DMS53 (cell line): Measurements from ENCODE around the gene ARHGEF7.

Experiments used
- DNase-seq: peaks from one replicate; lab custom pipeline; 2025; lab: John Stamatoyannopoulos, UW

ARHGEF7 gene

GRCh38 chr13:111325941-111326620 lies 211.0 kb downstream of the ARHGEF7 start:
- DNase-seq: no peak

- DNase-seq: no peak
These were observed 211.5 kb downstream of the ARHGEF7 start for GRCh38 chr13:111326621-111326965.

DNA sequence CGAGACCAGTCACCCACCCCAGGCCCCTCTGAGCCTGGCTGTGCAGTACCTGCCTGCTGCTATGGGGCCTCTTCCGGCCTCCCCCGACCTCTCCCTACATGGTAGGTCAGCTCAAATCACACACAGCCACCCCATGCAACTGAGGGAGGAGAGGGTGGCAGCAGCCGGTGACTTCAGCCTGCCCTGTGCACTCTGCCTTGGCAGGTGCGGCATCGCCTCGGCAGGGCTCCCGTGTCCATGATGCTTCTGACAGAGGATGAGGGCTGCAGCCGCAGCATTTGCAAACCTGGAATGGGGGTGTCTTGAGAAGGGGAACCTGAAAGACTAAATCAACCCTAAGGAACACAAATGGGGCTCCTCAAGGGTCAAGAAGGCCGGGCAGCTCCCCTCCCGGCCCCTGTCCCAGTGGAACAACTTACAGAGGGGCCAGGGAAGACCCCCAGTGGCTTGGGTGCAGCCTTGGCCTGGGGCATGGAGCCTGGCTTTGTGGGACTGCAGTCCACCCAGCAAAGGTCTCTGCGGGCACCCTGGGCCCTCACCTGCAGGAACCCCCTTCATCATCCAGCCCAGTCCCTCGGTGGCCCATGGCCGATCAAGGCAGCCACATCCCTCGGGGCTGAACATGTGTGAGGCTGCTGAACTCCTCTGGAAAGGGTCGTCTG lies 212.0 kb downstream of the ARHGEF7 start:
- no peak for DNase-seq

GRCh38 chr13:111327730-111328573 lies 212.8 kb downstream of the ARHGEF7 start:
- no peak for DNase-seq

- DNase-seq: no peak
These were observed 213.7 kb downstream of the ARHGEF7 start for GRCh38 chr13:111328574-111329410.

GRCh38 chr13:111329641-111330040 lies 214.5 kb downstream of the ARHGEF7 start:
- no peak for DNase-seq

- no peak for DNase-seq
These were observed 215.0 kb downstream of the ARHGEF7 start for GRCh38 chr13:111330066-111330610.

DNA sequence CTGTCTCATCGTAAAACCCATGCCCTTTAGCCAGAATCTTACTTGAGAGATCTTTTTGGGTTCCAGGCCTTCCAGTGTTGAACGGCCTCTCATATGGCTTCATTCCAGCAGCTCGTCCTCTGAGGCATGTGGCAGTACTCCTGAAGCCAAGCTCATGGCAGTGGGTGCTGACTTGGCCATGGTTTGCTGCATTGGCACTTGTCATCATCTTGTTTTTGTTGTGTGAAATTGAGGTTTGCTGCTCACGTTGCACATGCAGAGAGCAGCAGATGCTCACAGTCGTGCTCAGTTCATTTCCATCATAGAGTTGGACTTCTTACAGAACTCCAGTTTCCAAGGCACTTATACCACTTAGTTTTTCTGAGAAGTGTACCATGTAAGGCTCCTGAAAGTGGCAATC lies 220.2 kb downstream of the ARHGEF7 start:
- no peak for DNase-seq

GRCh38 chr13:111336666-111337065 lies 221.6 kb downstream of the ARHGEF7 start:
- no peak for DNase-seq

DNA sequence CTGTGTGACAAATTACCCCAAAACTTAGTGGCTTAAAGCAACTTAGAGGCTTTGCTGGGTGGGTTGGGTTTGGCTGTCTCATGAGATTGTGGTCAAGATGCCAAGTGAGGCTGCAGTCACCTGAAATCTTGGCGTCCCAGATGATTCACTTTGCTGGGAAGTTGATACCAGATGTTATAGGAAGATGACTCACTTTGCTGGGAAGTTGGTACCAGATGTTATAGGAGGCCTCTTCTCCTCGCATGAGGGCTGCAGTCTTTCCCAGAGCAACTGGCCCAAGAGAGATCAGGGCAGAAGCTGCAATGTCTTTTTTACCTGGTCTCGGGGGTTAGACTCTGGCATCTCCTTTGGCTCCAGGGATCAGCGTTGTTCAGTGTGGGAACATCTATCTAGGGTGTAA lies 222.1 kb downstream of the ARHGEF7 start:
- DNase-seq: no peak

DNA sequence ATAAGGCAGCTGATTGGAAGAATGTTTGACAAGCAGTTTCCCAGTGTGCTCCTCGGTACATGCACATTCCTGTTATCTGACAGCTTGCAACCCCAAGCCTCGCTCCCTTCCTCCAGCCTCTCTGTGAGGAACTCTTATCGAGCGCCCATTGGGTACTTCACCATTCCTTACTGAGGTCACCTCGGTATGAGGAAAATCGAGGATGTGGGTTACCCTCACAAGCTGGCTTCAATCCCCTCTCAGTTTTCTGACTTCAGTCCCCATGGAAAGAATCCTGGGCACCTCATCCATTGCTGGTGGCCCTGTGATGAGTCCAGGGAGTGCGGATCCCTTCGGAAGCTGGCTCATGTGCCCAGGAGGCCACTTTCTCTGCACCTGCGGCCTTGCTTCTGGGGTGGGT lies 222.6 kb downstream of the ARHGEF7 start:
- no peak for DNase-seq

- no peak for DNase-seq
These were observed 223.7 kb downstream of the ARHGEF7 start for GRCh38 chr13:111338841-111339240.

- DNase-seq: no peak
These were observed 224.4 kb downstream of the ARHGEF7 start for GRCh38 chr13:111339366-111340143.

GRCh38 chr13:111341886-111342285 lies 226.8 kb downstream of the ARHGEF7 start:
- DNase-seq: no peak

DNA sequence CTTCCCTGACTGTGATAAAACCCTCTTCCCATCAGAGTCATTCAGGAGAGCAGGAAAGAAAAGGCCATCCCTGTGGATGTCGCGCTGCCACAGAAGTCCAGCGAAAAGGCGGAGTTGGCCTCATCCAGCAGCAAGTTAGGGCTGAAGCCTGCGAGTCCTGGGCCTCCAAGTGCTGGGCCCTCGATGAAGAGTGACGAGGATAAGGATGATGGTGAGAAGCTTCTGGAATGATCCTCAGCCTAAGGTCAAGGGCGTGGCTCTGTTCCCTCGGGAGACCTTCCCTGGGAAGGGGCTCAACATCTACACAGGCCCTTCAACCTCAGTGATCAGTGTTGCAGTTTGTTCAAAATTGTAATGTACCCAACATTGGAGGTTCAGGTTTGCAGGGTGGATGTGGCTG lies 227.6 kb downstream of the ARHGEF7 start:
- no peak for DNase-seq

DNA sequence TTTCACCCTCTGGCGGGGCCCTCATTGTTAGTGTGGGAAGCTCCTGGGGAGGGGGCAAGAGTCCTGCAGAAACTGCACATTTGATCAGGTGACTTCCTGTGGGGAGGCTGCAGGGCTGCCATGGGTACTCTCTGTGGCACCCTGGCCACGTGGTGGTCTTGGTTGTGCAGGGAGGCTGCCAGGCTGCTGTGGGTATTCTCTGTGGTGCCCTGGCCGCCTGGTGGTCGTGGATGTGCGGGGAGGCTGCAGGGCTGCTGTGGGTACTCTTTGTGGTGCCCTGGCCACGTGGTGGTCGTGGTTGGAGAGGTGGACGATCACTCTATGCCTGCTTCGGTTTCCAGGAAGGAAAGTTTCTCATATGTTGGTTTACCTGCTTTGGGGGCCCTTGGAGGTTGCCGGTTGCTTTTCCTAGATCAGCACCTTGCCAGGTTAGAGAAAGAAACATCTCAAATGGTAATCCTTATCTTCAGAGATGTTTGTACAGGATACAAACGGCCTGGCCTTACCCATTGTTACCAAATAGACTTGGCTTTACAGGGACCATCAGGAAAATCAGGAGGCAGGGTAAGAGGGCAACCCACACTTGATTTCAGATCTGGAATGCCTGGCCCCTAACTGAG lies 228.2 kb downstream of the ARHGEF7 start:
- DNase-seq: no peak

GRCh38 chr13:111344471-111345191 lies 229.5 kb downstream of the ARHGEF7 start:
- DNase-seq: peak; percentile 66

DNA sequence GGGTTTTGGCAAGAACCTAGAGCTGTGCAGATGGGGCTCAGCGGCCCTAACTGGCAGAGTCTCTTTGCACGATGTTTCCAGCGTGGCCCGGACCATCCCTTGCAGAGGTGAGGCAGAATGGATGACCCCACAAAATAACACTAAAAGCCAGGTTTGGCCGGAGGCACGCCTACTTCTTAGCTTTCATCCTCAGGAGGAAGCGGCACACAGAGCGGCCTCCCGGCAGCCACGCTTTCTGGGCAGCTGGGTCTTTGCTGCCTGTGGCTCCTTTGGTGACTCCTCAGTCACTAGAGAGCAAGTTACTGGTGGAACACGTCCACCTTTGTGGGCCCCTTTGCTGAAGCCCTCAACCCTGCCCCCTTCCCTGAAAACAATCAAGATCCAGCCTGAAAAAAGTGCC lies 230.6 kb downstream of the ARHGEF7 start:
- no peak for DNase-seq

DNA sequence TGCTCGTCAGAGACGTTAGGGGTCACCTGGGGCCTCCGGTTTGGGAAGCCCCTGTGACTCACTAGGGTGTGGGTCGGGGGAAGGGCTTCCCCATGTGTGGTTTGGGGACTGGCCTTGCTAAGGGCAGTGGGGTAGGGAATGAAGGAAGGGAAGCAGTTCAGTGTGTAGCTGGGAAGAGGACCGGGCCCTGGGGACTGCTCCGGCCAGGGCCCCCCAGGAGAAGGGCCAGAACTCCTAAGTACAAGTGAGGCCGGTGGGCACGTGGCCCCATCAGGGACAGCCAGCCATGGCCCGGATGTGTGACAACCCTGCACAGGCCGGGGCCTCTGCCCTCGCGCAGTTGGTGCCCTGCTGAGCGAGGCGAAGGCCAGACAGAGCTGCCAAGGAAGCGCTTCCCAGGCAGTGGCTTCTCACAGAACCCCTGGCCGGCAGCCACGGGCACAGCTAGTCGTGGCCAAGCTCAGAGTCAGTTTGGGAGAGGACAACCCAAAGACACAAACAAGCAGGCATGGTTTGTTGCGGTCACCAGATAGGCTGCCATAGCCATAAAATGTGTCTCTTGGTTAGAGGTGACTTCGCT lies 231.1 kb downstream of the ARHGEF7 start:
- DNase-seq: no peak

DNA sequence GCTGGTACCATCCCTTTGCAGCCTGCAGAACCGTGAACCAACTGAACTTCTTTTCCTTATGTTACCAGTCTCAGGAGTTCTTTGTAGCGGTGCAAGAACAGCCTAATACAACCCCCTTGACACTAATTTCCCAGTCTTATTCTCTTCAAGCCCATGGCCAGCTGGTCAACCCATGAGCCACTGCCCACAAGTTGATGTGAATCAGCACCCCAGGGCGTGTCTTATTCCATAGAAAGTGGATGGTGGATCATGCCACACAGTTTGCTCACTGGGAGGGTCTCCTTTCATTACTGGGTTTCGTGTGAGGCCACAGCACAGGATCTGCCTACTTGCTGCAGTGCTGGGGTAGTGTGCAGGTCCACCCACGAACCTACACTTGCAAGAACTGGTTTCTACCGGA lies 232.3 kb downstream of the ARHGEF7 start:
- DNase-seq: no peak
